Spleen (tissue), 11 donors: Measurements from ENCODE around the gene CALML4. TPM values are rescaled to one million over a fixed set of nuclear protein-coding genes. Genes with fewer than 3 reads are reported as not detected.

Experiments
- DNase-seq: peaks from one replicate; pipeline ENCODE4 v3.0.0-alpha.2; 2020
- H3K27ac ChIP-seq, 8 donors: fragments of 200-600 bp; sonication (generic) in 7 of 8; 1 replicate in 4 of 8; 2 replicates in 4 of 8; pipeline versions ENCODE4 v1.5.0 to v1.8.0; 2016 to 2021; ENCODE audit warnings: inconsistent platforms in 4 of 8, mild to moderate bottlenecking in 4 of 8, moderate library complexity in 1 of 8
- H3K27me3 ChIP-seq, 7 donors: fragments of 200-600 bp; sonication (generic) in 6 of 7; replicated peaks in 1 of 7; 1 replicate in 4 of 7; 2 replicates in 3 of 7; pipeline versions ENCODE4 v1.5.0 to v1.8.0; 2016 to 2021; ENCODE audit warnings: inconsistent platforms in 3 of 7, mild to moderate bottlenecking in 1 of 7
- H3K36me3 ChIP-seq, 6 donors: fragments of 200-600 bp; sonication (generic) in 5 of 6; 1 replicate in 4 of 6; 2 replicates in 2 of 6; pipeline versions ENCODE4 v1.5.0 to v1.8.0; 2016 to 2021; ENCODE audit warnings: inconsistent platforms in 2 of 6
- H3K4me1 ChIP-seq, 6 donors: fragments of 200-600 bp; sonication (generic) in 5 of 6; 1 replicate in 3 of 6; 2 replicates in 3 of 6; pipeline versions ENCODE4 v1.5.0 to v1.8.0; 2016 to 2021; ENCODE audit warnings: inconsistent platforms in 3 of 6
- H3K4me3 ChIP-seq, 8 donors: fragments of 200-600 bp; sonication (generic) in 7 of 8; 1 replicate in 4 of 8; 2 replicates in 4 of 8; pipeline versions ENCODE4 v1.5.0 to v1.8.0; 2016 to 2021; ENCODE audit warnings: inconsistent platforms in 4 of 8, mild to moderate bottlenecking in 4 of 8, moderate library complexity in 2 of 8
- H3K9me3 ChIP-seq, 8 donors: fragments of 200-600 bp; sonication (generic) in 7 of 8; 1 replicate in 4 of 8; 2 replicates in 4 of 8; pipeline versions ENCODE4 v1.5.0 to v1.8.0; 2016 to 2021; ENCODE audit warnings: inconsistent platforms in 4 of 8
- POLR2A ChIP-seq, 3 donors: fragments of 450-650 bp; IDR thresholded peaks; one replicate each; pipeline ENCODE4 v1.5.1; 2017; ENCODE audit warnings: antibody characterized with exemption in 3 of 3, mild to moderate bottlenecking in 1 of 3
- POLR2AphosphoS5 ChIP-seq, 3 donors: sonication (generic); formaldehyde crosslinking; IDR thresholded peaks; one replicate each; pipeline ENCODE4 v1.5.1; 2017; ENCODE audit warnings: antibody characterized with exemption in 3 of 3
- WGBS, 5 donors: extraction: QIAGEN DNeasy Blood & Tissue Kit in 3 of 5; methylation state at CpG; one replicate each; pipeline versions ENCODE4 v1.1.5 to v1.1.7; 2013 to 2018; 5-methylcytosine and 5-hydroxymethylcytosine counted together
- intact Hi-C: fragments of 100-400 bp; cut with DNase I; formaldehyde crosslinking; loops from one replicate; pipeline ENCODE4 v1.15.0; 2023; ENCODE audit warnings: low total_unique reads
- polyA plus RNA-seq, 3 donors: library from polyadenylated mRNA; stranded (reverse); fragments of 200-250 nt; gene quantifications; one replicate each; pipeline ENCODE4 v1.2.1, GENCODE V29; 2013
- total RNA-seq, 7 donors: library from RNA; depleted of rRNA in 3 of 7; stranded (reverse); fragments of >200 nt in 3 of 7; fragmentation: NEBNext Ultra II Directional in 4 of 7; extraction: Animal tissue kit (Norgen Biotek cat#: 25700) in 4 of 7; gene quantifications; one replicate each; pipeline versions ENCODE4 v1.1.0 to v1.2.1, GENCODE V29; 2016 to 2021
- TF ChIP-seq, protein P1 (sequence below), 11 experiments: fragments of 200-600 bp in 7 of 11; fragments of 450-650 bp in 4 of 11; sonication (generic) in 4 of 11; IDR thresholded peaks in 8 of 11; conservative IDR thresholded peaks in 3 of 11; 1 replicate in 7 of 11; 2 replicates in 4 of 11; pipeline versions ENCODE4 v1.4.0 to v1.8.0; 2016 to 2021; ENCODE audit warnings: antibody characterized with exemption in 11 of 11, inconsistent platforms in 4 of 11, mild to moderate bottlenecking in 1 of 11
- donor health status: healthy with polysubstance abuse.
- donor health status: DM: no; HTN: no; CAD: no; lungs with moderate emphysema.
- donor health status: DM: no; HTN: no; CAD: no.
- donor health status: Bipolar disorder and iron deficiency.
- donor health status: healthy.
- donor health status: DM: no; HTN: no; CAD: no.
- donor health status: DM: yes; HTN: yes; CAD: no.

The CALML4 gene
- total and polyA plus RNA-seq, 10 donors = 7.8 to 15.9 (median 10.0) TPM

DNA sequence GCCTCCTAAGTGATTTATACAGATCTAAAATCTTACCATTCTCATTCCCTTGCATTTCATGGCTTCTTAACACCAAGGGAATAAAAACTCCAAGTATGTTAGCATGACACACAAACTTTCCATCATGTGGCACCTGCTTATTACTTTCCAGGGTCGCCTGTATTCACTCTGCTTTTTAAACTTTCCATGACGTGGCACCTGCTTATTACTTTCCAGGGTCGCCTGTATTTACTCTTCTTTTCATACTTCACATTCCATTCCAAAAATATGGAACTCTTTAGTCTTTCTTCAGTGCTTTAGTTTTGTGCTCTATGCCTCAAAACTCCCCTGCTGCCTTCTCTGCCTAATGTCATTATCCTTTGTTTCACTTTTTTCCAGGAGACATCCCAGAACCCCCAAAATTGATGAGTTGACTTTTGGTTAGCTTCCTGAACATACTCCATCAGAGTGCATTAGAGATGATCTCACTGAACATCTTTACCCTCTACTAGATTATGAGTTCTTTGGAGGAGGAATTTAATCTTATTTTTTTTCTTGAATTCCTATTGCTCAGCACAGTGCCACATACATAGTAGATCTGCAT lies 47.0 kb downstream of the CALML4 start:
- Histone ChIP-seq H3K27me3 (no peaks in the 10 kb centered on the region), H3K4me3 (no peak overlapping the region), H3K36me3 (peaks cover 0 to 98% (median 64%) of the 10 kb centered on the region in 6 donors), H3K27ac (no peak overlapping the region), H3K9me3 (peaks cover 0 to 5% (median 0%) of the 10 kb centered on the region in 8 donors), H3K4me1 (peaks cover 0 to 10% (median 0%) of the 10 kb centered on the region in 6 donors)
- WGBS, 5 donors = 71 to 85% (median 79%) methylated on average over 3 of the region's 3 CpGs
- no peak for DNase-seq
- intact Hi-C loops = loop anchor here (5.0 kb wide), 1 partner anchor 296 kb away; no protein-coding TSS in a partner anchor
- TF ChIP-seq, protein P1, sequence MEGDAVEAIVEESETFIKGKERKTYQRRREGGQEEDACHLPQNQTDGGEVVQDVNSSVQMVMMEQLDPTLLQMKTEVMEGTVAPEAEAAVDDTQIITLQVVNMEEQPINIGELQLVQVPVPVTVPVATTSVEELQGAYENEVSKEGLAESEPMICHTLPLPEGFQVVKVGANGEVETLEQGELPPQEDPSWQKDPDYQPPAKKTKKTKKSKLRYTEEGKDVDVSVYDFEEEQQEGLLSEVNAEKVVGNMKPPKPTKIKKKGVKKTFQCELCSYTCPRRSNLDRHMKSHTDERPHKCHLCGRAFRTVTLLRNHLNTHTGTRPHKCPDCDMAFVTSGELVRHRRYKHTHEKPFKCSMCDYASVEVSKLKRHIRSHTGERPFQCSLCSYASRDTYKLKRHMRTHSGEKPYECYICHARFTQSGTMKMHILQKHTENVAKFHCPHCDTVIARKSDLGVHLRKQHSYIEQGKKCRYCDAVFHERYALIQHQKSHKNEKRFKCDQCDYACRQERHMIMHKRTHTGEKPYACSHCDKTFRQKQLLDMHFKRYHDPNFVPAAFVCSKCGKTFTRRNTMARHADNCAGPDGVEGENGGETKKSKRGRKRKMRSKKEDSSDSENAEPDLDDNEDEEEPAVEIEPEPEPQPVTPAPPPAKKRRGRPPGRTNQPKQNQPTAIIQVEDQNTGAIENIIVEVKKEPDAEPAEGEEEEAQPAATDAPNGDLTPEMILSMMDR (IDR thresholded peaks at IDR 0.05 in 8 of 11, conservative IDR thresholded peaks at IDR 0.05 in 3 of 11) = no peak
- TF ChIP-seq POLR2AphosphoS5 (IDR thresholded peaks at IDR 0.05) = no peak
- no peak for TF ChIP-seq POLR2A (IDR thresholded peaks at IDR 0.05)

- no peaks in the 10 kb centered on the region for H3K27me3 ChIP-seq
- no peak for DNase-seq
- peaks cover 0 to 97% (median 56%) of the 10 kb centered on the region in 6 donors for H3K36me3 ChIP-seq
- TF ChIP-seq, protein P1 (IDR thresholded peaks at IDR 0.05 in 8 of 11, conservative IDR thresholded peaks at IDR 0.05 in 3 of 11) = no peak
- TF ChIP-seq POLR2AphosphoS5 (IDR thresholded peaks at IDR 0.05) = no peak
- no peak for TF ChIP-seq POLR2A (IDR thresholded peaks at IDR 0.05)
- H3K4me3 ChIP-seq = no peak overlapping the region
- WGBS, 5 donors = 0 to 72% (median 52%) methylated on average over 1 of the region's 1 CpG
- peaks cover 0 to 3% (median 0%) of the 10 kb centered on the region in 8 donors for H3K9me3 ChIP-seq
- intact Hi-C loops = loop anchor here (5.0 kb wide), 1 partner anchor 295 kb away; no protein-coding TSS in a partner anchor
- peaks cover 0 to 10% (median 0%) of the 10 kb centered on the region in 6 donors for H3K4me1 ChIP-seq
- H3K27ac ChIP-seq = no peak overlapping the region
Measured at GRCh38 chr15:68157074-68157473, 48.1 kb downstream of the CALML4 start.

DNA sequence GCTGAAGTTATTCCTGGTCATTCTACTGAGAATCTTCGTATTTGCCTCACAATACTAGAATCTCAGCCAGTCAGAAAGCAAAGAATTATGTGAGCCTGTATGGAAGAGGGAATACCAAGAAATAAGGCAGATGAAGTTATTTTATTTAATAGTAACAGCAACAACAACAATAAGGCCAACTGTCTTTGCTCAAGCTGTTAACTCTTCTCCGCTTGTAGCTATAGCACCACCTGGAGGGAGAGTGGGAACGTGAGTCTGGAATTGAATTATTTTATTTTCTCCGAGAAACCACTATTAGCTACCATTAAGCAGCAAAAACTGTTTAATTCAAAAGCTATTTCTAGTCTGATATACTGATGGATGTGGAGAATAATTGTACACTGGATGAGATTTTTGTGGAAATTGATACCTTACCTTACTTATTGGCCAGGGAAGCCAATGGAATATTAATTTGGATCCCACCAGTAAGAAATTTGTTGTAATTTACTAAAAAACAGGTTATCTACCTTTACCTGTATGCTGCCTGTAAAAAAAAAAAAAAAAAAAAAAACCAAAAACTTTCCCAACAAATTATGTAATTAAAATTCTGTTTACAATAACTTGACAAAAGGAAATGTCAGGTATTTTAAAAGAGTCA lies 50.1 kb downstream of the CALML4 start:
- H3K4me1 ChIP-seq = peaks cover 0 to 10% (median 0%) of the 10 kb centered on the region in 6 donors
- H3K36me3 ChIP-seq = peaks cover 0 to 94% (median 45%) of the 10 kb centered on the region in 6 donors
- no peaks in the 10 kb centered on the region for H3K27me3 ChIP-seq
- intact Hi-C loops = loop anchor here (5.0 kb wide), 1 partner anchor 293 kb away; no protein-coding TSS in a partner anchor
- no peaks in the 10 kb centered on the region for H3K9me3 ChIP-seq
- H3K27ac ChIP-seq = no peak overlapping the region
- H3K4me3 ChIP-seq = no peak overlapping the region
- DNase-seq = no peak
- WGBS, 5 donors = 55 to 68% (median 61%) methylated on average over 4 of the region's 4 CpGs
- TF ChIP-seq POLR2A (IDR thresholded peaks at IDR 0.05) (no peak), POLR2AphosphoS5 (IDR thresholded peaks at IDR 0.05) (peak in 1 of 3 donors; percentile 13)
- TF ChIP-seq, protein P1 (IDR thresholded peaks at IDR 0.05 in 8 of 11, conservative IDR thresholded peaks at IDR 0.05 in 3 of 11) = peak in 9 of 11 experiments; percentile 36 to 66 (median 49)

DNA sequence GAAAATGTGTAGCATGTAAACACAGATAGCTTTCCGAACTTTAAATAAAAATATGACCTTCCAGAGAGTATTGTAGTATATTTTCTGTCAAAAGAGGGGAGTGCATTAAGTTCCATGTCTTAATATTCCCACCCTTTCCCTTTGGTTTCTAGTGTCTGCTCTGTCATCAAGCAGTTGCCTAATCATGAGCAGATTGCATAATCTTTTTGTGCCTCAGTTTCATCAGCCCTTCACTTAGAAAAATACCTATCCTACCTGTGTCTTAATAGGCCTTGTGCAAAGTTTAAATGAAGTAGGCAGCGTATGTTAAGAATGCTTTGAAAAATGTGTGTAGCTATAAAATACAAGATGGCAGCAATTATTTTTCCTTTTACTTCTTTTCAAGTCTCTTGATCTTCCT lies 52.8 kb downstream of the CALML4 start:
- no peak overlapping the region for H3K27ac ChIP-seq
- TF ChIP-seq, protein P1 (IDR thresholded peaks at IDR 0.05 in 8 of 11, conservative IDR thresholded peaks at IDR 0.05 in 3 of 11) = no peak
- TF ChIP-seq POLR2A (IDR thresholded peaks at IDR 0.05) (no peak), POLR2AphosphoS5 (IDR thresholded peaks at IDR 0.05) (no peak)
- intact Hi-C loops = no loop called here
- H3K9me3 ChIP-seq = no peaks in the 10 kb centered on the region
- peaks cover 0 to 85% (median 30%) of the 10 kb centered on the region in 6 donors for H3K36me3 ChIP-seq
- no peaks in the 10 kb centered on the region for H3K27me3 ChIP-seq
- H3K4me1 ChIP-seq = peaks cover 0 to 14% (median 0%) of the 10 kb centered on the region in 6 donors
- no peak for DNase-seq
- WGBS, 5 donors = 88 to 97% (median 94%) methylated on average over 2 of the region's 2 CpGs
- H3K4me3 ChIP-seq = no peak overlapping the region
